Central memory CD4-positive, alpha-beta T cell (primary cell): ENCODE data around the gene ZWILCH.
"Not testable (repeated sequence)": the region's sequence is repeated elsewhere in the genome, so short reads cannot be mapped to it uniquely, and the experiment has no call there.

ENCODE experiments used
- DNase-seq: peaks from one replicate; pipeline ENCODE4 v3.0.0; 2022

Gene ZWILCH

DNA sequence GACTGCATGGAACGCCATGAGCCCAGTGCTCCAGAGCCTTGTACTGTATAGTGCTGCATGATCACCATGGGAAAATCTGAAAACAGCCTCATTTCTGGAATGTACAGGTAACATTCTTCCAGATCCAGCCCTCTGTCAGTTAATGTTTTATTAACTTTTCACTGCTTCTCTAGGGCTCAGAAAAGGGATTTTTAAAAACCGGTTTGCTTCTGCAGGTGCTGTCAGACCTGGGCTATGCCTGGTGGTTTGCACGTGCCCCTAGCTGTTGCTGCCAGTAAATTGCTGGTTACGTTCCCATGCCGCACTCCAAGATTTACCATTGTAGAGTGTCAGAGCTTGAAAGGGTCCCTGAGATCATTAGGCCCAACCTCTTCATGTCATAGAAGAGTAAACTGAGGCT, 16.6 kb upstream of the ZWILCH start:
- DNase-seq, result no peak

DNA sequence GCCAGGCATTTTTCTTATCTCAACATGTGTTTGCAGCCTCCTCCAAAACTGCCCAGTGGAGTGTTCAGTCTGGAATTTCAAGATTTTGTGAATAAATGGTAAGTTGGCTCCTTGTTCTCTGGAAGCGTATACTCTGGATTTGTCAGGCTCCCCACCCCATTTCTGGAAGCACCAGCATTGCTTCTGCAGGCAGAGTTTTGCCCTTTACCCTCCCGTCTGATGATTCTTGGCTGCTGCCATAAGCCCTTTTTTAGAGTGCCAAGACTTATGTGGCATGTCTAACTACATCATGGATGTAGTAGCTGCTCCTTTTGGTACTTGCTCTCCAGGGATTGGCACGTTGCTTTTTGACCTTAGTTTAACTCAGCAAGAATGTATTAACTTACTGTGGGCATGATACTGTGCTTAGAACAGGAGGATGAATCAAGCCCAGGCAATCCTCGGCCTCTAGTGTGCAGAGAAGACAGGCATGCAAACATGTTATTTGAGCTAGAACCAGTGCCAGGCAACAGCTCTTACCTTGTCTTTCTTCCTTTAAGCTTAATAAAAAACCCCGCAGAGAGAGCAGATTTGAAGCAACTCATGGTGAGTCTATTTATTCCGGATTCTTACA, 15.8 kb upstream of the ZWILCH start:
- DNase-seq, result no peak

DNA sequence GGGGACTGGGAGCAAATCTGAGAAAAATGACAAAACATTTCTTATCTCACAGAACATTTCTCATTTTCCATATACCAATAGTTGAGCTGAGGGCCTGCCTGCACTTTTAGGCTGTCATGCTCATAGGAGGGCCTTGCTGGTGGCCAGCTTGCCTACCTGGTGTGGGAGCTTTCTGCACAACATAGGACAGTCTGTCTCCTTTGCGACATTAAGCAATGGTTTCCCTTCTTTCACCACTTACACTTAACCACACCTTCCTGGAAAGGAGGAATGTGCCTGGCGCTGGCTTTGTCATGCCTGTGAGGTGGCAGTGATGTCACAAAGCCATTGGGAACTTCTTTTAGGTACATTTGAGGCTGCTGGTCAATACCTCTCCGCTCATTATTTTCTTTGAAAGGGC, 13.3 kb upstream of the ZWILCH start:
- no peak for DNase-seq

DNA sequence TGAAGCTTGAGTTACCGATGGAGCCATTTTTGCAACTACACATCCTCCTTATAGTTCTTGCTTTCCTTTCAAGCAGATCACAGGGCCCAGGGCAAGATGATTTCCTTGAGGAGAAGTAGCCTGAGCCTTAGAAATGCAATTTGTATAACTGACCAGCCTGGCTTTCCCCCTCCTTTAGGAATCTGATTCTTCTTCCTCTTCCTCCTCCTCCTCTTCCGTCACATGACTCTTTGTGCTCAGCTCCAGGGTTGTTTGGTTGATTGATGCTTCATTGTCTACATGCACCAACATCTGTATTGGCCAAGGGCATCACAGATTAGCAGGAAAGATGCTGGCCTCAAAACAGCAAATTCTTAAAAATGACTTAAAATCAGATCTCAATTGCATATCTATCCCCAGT, 10.9 kb upstream of the ZWILCH start:
- DNase-seq, result no peak

DNA sequence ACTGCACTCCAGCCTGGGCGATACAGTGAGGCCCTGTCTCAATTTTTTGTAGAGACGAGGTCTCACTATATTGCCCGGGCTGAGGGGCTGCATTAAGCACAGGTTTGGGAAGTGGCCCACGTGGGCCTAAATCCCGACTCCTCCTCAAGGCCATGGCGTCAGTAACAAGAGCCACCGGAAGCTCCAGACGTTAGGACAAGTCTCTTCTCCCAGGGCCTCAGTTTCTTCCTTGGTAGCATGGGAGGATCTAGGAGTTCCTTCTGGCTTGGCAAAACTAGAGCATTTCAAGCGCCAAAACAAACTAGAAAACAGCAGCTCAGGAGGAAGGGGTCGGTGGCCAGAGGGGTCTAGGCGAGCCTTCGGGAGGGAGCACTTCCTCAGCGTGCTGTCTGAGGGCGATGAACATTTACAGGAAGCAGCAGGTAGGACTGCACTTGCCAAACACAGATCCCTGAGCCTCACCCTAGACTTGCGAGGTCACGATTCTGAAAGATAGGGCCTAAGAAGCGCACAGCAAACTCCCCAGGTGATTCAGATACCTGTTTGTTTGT, 8.1 kb upstream of the ZWILCH start:
- no peak for DNase-seq

GRCh38 chr15:66497502-66498455, 7.3 kb upstream of the ZWILCH start, which contains the start of gene SNAPC5:
TSS of gene SNAPC5 (minus strand) at chr15:66497762. CDS start at chr15:66497731, 31 bp downstream.
- DNase-seq, result peak; percentile 96

- peak; percentile 50 for DNase-seq
Measured at GRCh38 chr15:66498501-66499386, 6.4 kb upstream of the ZWILCH start.

DNA sequence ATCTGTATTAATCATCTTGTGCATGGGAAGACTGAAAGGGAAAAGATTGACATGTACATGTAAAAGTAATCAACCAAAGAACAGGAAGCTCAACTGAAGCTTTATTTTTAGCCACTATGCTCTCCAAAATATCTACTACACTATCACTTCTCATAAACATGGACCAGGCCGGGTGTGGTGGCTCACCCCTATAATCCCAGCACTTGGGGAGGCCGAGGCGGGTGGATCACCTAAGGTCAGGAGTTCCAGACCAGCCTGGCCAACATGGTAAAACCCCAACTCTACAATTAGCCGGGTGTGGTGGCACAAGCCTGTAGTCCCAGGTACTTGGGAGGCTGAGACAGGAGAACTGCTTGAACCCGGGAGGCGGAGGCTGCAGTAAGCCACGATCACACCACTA, 4.8 kb upstream of the ZWILCH start:
- not testable (repeated sequence) for DNase-seq

- no peak for DNase-seq
Measured at GRCh38 chr15:66502491-66502890, 2.6 kb upstream of the ZWILCH start.

DNA sequence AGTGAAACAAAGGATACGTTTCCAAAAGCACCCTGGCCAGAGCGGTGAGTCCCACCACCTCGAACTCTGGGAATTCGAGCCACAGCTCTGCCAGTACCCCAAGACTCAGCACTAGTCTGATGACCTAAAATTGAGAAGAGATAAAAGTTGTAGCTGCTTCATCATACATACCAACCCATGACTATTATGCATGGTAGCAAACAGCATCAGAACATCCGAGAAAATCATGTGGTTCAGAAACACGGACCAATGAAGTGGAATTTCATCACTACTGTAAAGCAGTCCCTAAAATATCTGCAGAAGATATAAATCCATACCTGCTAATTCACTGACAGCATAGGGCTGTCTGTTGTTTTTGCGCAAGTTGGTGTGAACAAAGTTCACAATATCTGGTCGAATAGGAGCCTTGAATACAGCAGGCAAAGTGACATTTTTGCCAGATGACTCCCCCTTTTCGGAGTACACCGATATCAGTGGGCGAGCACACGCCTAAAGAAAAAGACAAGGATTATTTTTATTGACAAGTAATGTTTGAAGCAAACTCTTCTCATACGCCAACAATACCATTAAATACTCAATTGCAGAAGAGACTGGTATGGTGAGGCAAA, 2.0 kb upstream of the ZWILCH start:
- DNase-seq, result not testable (repeated sequence)

GRCh38 chr15:66503780-66504562, 1.2 kb upstream of the ZWILCH start:
- no peak for DNase-seq

- no peak for DNase-seq
Measured at GRCh38 chr15:66505430-66505811, 295 bp downstream of the ZWILCH start.

DNA sequence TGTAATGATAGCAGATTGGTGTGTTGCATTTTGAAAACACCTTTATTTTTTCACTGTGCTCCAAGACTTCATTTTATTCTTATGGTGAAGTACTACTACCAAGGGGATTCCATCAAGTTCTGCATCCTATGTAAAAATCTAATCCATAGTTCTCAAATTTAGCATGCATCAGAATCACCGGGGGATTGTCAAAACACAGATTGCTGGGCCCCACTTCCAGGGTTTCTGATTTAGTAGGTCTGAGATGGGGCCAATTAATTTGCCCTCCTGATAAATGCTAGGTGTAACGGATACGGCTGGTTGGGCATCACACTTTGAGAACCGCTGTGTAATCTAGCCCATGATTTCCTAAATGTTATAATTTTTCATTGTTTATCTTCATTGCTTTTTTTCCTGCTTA, 692 bp downstream of the ZWILCH start:
- no peak for DNase-seq

GRCh38 chr15:66508293-66508883, 3.3 kb downstream of the ZWILCH start:
- no peak for DNase-seq

- DNase-seq, result no peak
Measured at GRCh38 chr15:66514586-66514985, 9.5 kb downstream of the ZWILCH start.

GRCh38 chr15:66515901-66516322, 10.8 kb downstream of the ZWILCH start:
- DNase-seq, result no peak

GRCh38 chr15:66523926-66524325, 18.8 kb downstream of the ZWILCH start:
- DNase-seq, result no peak

GRCh38 chr15:66524838-66525237, 19.7 kb downstream of the ZWILCH start:
- no peak for DNase-seq

GRCh38 chr15:66535056-66535455, 29.9 kb downstream of the ZWILCH start:
- no peak for DNase-seq

DNA sequence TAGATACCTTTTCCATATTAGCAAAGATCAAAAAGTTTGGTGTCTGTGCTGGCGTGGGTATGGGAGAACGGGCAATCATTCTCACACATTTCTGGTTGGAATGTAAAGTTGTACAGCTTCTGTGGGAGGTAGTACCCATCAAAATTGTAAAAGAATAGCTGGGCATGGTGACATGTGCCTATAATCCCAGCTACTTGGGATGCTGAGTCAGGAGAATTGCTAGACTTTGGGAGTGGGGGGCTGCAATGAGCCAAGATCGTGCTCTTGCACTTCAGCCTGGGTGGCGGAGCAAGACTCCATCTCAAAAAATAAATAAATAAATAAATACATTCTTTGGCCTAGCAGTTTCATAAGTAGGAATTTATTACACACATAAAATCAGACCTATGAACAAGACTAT, 37.8 kb downstream of the ZWILCH start:
- DNase-seq, result no peak

DNA sequence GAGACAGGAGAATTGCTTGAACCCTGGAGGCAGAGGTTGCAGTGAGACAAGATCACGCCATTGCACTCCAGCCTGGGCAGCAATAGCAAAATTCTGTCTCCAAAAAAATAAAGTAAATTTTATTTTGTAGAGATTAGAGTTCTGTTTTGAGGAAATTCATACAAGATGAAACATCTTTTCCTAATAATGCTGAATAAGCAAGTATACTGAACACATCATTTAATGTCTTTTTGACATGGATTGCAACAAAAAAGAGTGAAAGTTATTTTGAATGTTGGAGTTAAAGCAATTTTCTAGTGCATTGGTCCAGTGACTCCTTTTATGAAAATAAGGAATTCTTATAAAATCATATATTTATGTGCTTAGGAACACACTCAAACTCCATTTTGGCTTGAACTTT, 40.1 kb downstream of the ZWILCH start:
- no peak for DNase-seq
